OCI-LY7 (cell line): Measurements from ENCODE around the gene MFAP4. TPM values are rescaled to one million over a fixed set of nuclear protein-coding genes. Genes with fewer than 3 reads are reported as not detected.

Experiments used
- BruUV-seq: library from RNA; stranded (reverse); fragments of 400-500 nt; replicated peaks from 2 replicates; lab custom pipeline; 2021; lab: Mats Ljungman, UMichigan
- CTCF ChIA-PET: fragments of 300-600 bp; sonication (Branson Sonifier 250); formaldehyde crosslinking; loops from one replicate; lab custom pipeline; 2022; ENCODE audit warnings: antibody characterized with exemption; ENCODE audit not compliant: unreplicated experiment; lab: Charles Lee
- POLR2A ChIA-PET: fragments of 300-600 bp; sonication (Branson Sonifier 250); formaldehyde crosslinking; loops from one replicate; lab custom pipeline; 2022; ENCODE audit warnings: antibody characterized with exemption; lab: Charles Lee
- DNase-seq: peaks from one replicate; pipeline ENCODE4 v3.0.0-alpha.2; 2015; ENCODE audit warnings: low spot score
- H2AFZ ChIP-seq: fragments of 200-600 bp; sonication (generic), shearing (Covaris generic); 2 replicates; pipeline ENCODE4 v1.6.1; 2014; ENCODE audit warnings: mild to moderate bottlenecking, antibody characterized with exemption, low read length, moderate library complexity
- H3K27ac ChIP-seq: fragments of 200-600 bp; sonication (generic); 2 replicates; pipeline ENCODE4 v1.5.1; 2014; ENCODE audit warnings: mixed run types, low read depth, mild to moderate bottlenecking, moderate library complexity, low read length, inconsistent platforms; ENCODE audit not compliant: poor library complexity, severe bottlenecking
- H3K36me3 ChIP-seq: fragments of 200-600 bp; sonication (generic); 2 replicates; pipeline ENCODE4 v1.6.1; 2014; ENCODE audit warnings: mild to moderate bottlenecking, antibody characterized with exemption, low read length, moderate library complexity, mixed read lengths; ENCODE audit not compliant: insufficient read depth
- H3K4me1 ChIP-seq: fragments of 200-600 bp; sonication (generic); 2 replicates; pipeline ENCODE4 v1.5.1; 2014; ENCODE audit warnings: mild to moderate bottlenecking, low read length; ENCODE audit not compliant: insufficient read depth, poor library complexity, severe bottlenecking
- H3K4me2 ChIP-seq: fragments of 200-600 bp; sonication (generic); 2 replicates; pipeline ENCODE4 v1.6.1; 2014; ENCODE audit warnings: mild to moderate bottlenecking, low read length
- H3K4me3 ChIP-seq: fragments of 200-600 bp; sonication (generic); 2 replicates; pipeline ENCODE4 v1.5.1; 2014; ENCODE audit warnings: mild to moderate bottlenecking, low read depth, low read length; ENCODE audit not compliant: poor library complexity, severe bottlenecking
- H3K79me2 ChIP-seq: fragments of 200-600 bp; sonication (generic); 2 replicates; pipeline ENCODE4 v1.6.1; 2016; ENCODE audit warnings: low read depth, mild to moderate bottlenecking, low read length, moderate library complexity, mixed read lengths; ENCODE audit not compliant: insufficient read depth
- H3K9me2 ChIP-seq: fragments of 200-600 bp; sonication (generic); 2 replicates; pipeline ENCODE4 v1.6.1; 2016; ENCODE audit warnings: mild to moderate bottlenecking, low read length, mixed read lengths; ENCODE audit not compliant: insufficient read depth
- H3K9me3 ChIP-seq: fragments of 200-600 bp; sonication (generic); 2 replicates; pipeline ENCODE4 v1.6.1; 2014; ENCODE audit warnings: mild to moderate bottlenecking, mixed run types, low read length, mixed read lengths
- H4K20me1 ChIP-seq: fragments of 200-600 bp; sonication (generic); 2 replicates; pipeline ENCODE4 v1.6.1; 2014; ENCODE audit warnings: mild to moderate bottlenecking, antibody characterized with exemption, low read length, moderate library complexity, mixed read lengths; ENCODE audit not compliant: insufficient read depth
- CTCF ChIP-seq: fragments of 200-600 bp; sonication (generic); conservative IDR thresholded peaks from 2 replicates; pipeline ENCODE4 v1.5.1; 2014; ENCODE audit warnings: mild to moderate bottlenecking, antibody characterized with exemption, low read length, moderate library complexity, mixed read lengths
- EZH2phosphoT487 ChIP-seq: fragments of 200-600 bp; sonication (generic); IDR thresholded peaks from 2 replicates; pipeline ENCODE4 v1.6.1; 2018; ENCODE audit warnings: low read depth, borderline replicate concordance, mild to moderate bottlenecking, mixed run types, antibody characterized with exemption, low read length, moderate library complexity, mixed read lengths
- intact Hi-C: fragments of 100-400 bp; cut with micrococcal nuclease; formaldehyde crosslinking; loops from one replicate; pipeline ENCODE4 v1.10.0; 2022; ENCODE audit not compliant: unreplicated experiment
- total RNA-seq, 2 experiments: library from RNA; depleted of rRNA in 1 of 2; stranded (reverse); fragments of >200 nt in 1 of 2; shearing (Covaris generic) in 1 of 2; gene quantifications; 2 replicates each; pipeline ENCODE4 v1.2.3, GENCODE V29; 2014 to 2022

Gene MFAP4
- total RNA-seq, 2 experiments from 2014 or later = 0.65 TPM; not detected in 1

- no TSS peak for BruUV-seq
- Histone ChIP-seq H3K4me1 (no peaks in the 10 kb centered on the region), H3K9me3 (no peaks in the 10 kb centered on the region), H3K27ac (no peak overlapping the region), H3K9me2 (no peaks in the 10 kb centered on the region), H3K4me2 (no peak overlapping the region), H3K4me3 (no peak overlapping the region), H3K79me2 (no peaks in the 10 kb centered on the region), H3K36me3 (no peaks in the 10 kb centered on the region), H4K20me1 (no peaks in the 10 kb centered on the region), H2AFZ (no peak overlapping the region)
- no peak for DNase-seq
- ChIA-PET CTCF (no interaction called here), POLR2A (interaction anchor here (0.7 kb wide), 2 partner anchors 45 to 150 kb away, joined by 4 to 5 read pairs; no protein-coding TSS in a partner anchor)
- TF ChIP-seq CTCF (no peak), EZH2phosphoT487 (no peak)
- intact Hi-C loops = no loop called here
Measured at GRCh38 chr17:19424934-19425868, 38.2 kb upstream of the MFAP4 start.

- TF ChIP-seq CTCF (no peak), EZH2phosphoT487 (no peak)
- Histone ChIP-seq H3K9me2 (no peaks in the 10 kb centered on the region), H3K36me3 (no peaks in the 10 kb centered on the region), H4K20me1 (no peaks in the 10 kb centered on the region), H3K4me3 (no peak overlapping the region), H3K4me1 (peaks cover 5% of the 10 kb centered on the region), H3K79me2 (no peaks in the 10 kb centered on the region), H2AFZ (no peak overlapping the region), H3K27ac (no peak overlapping the region), H3K9me3 (no peaks in the 10 kb centered on the region), H3K4me2 (no peak overlapping the region)
- no TSS peak for BruUV-seq
- ChIA-PET CTCF (no interaction called here), POLR2A (no interaction called here)
- intact Hi-C loops = no loop called here
- no peak for DNase-seq
Measured at GRCh38 chr17:19421926-19422325, 34.9 kb upstream of the MFAP4 start.

GRCh38 chr17:19421219-19421618, 34.2 kb upstream of the MFAP4 start:
- H4K20me1 ChIP-seq = no peaks in the 10 kb centered on the region
- TF ChIP-seq EZH2phosphoT487 (no peak), CTCF (no peak)
- ChIA-PET POLR2A (no interaction called here), CTCF (no interaction called here)
- H3K4me3 ChIP-seq = no peak overlapping the region
- H3K27ac ChIP-seq = no peak overlapping the region
- H3K4me2 ChIP-seq = no peak overlapping the region
- DNase-seq = no peak
- BruUV-seq = no TSS peak
- intact Hi-C loops = no loop called here
- H3K79me2 ChIP-seq = no peaks in the 10 kb centered on the region
- H3K9me2 ChIP-seq = no peaks in the 10 kb centered on the region
- peaks cover 5% of the 10 kb centered on the region for H3K4me1 ChIP-seq
- H3K9me3 ChIP-seq = no peaks in the 10 kb centered on the region
- no peaks in the 10 kb centered on the region for H3K36me3 ChIP-seq
- no peak overlapping the region for H2AFZ ChIP-seq
